Measurements from ENCODE around the gene TMC4.

TMC4 gene

DNA sequence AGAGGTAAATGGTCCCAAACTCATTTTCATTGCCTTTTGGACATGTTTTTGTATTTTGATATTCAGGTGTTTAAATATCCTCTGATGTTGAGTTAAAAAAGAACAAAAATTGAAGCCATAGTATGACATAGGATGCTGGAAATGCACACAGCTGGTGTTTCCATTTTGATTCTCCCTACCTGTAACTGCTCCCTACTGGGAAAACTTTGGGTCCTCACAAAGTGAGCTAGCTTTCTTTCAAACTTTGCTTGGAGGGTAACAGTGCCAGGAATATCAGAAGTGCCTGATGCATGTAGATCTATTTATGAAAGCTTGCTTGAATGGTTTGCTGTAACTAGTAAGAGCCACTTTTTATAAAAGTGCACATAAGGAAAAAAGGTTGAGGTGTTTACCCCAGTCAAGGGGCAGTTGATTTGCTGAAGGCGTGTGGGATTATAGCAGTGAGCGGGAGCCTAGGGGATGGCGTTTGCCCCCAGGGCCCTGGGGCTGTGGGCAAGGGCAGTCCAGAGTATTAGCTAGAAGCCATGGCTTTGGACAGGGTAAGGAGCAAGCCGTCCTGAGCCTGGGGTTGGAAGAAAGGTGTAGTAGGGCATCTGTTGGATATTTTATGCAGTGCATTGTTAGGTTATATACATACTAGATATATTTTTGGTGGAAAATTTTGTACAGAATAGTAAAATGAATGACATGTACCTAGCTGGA lies 32.0 kb upstream of the TMC4 start:
- TF ChIP-seq, protein P1, sequence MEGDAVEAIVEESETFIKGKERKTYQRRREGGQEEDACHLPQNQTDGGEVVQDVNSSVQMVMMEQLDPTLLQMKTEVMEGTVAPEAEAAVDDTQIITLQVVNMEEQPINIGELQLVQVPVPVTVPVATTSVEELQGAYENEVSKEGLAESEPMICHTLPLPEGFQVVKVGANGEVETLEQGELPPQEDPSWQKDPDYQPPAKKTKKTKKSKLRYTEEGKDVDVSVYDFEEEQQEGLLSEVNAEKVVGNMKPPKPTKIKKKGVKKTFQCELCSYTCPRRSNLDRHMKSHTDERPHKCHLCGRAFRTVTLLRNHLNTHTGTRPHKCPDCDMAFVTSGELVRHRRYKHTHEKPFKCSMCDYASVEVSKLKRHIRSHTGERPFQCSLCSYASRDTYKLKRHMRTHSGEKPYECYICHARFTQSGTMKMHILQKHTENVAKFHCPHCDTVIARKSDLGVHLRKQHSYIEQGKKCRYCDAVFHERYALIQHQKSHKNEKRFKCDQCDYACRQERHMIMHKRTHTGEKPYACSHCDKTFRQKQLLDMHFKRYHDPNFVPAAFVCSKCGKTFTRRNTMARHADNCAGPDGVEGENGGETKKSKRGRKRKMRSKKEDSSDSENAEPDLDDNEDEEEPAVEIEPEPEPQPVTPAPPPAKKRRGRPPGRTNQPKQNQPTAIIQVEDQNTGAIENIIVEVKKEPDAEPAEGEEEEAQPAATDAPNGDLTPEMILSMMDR (IDR thresholded peaks at IDR 0.05; ENCODE audit: insufficient read depth, low read length, poor library complexity, severe bottlenecking): no peak
- no peak for DNase-seq (ENCODE audit: extremely low read depth, insufficient read length)
- Histone ChIP-seq H3K4me3 (replicated peaks; ENCODE audit: low read depth, low read length) (peak overlapping the region; percentile 51), H3K36me3 (ENCODE audit: control insufficient read depth, insufficient read depth, low read length) (peaks cover 36% of the 10 kb centered on the region), H3K27me3 (replicated peaks; ENCODE audit: control insufficient read depth, insufficient read depth, low read length) (no peaks in the 10 kb centered on the region)

DNA sequence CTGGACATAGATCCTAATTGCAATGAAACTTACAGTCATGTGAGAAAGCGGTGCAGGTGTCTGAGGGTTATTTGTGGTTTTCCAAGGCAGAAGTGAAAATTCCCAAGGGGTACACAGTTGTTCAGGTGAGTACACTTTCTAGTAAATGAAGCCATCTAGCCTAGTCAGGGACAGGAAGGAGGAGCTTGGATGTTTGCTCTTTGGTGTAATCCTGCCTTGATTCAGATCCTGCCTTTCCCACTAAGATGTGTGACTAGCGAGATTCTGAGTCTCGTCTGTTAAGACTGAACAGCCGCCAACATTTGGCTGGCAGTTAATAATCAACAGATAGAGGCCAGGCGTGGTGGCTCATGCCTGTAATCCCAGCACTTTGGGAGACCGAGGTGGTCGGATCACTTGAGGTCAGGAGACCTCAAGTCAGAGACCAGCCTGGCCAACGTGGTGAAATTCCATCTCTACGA lies 30.2 kb upstream of the TMC4 start:
- H3K36me3 ChIP-seq (ENCODE audit: control insufficient read depth, insufficient read depth, low read length): peaks cover 30% of the 10 kb centered on the region
- DNase-seq (ENCODE audit: extremely low read depth, insufficient read length): no peak
- peak overlapping the region; percentile 87 for H3K4me3 ChIP-seq (replicated peaks; ENCODE audit: low read depth, low read length)
- TF ChIP-seq, protein P1 (IDR thresholded peaks at IDR 0.05; ENCODE audit: insufficient read depth, low read length, poor library complexity, severe bottlenecking): no peak
- no peaks in the 10 kb centered on the region for H3K27me3 ChIP-seq (replicated peaks; ENCODE audit: control insufficient read depth, insufficient read depth, low read length)

DNA sequence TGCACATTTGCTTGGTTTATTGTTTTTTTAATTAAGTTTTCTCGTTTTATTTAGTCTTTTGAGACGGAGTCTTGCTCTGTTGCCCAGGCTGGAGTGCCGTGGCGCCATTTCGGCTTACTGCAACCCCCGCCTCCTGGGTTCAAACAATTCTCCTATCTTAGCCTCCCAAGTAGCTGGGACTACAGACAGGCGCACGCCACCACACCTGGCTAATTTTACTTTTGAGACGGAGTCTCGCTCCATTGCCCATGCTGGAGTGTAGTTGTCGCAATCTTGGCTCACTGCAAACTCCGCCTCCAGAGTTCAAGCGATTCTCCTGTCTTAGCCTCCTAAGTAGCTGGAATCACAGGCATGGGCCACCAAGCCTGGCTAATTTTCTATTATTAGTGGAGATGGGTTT lies 29.0 kb upstream of the TMC4 start:
- Histone ChIP-seq H3K36me3 (ENCODE audit: control insufficient read depth, insufficient read depth, low read length) (peaks cover 27% of the 10 kb centered on the region), H3K27me3 (replicated peaks; ENCODE audit: control insufficient read depth, insufficient read depth, low read length) (no peaks in the 10 kb centered on the region), H3K4me3 (replicated peaks; ENCODE audit: low read depth, low read length) (peak overlapping the region; percentile 87)
- no peak for DNase-seq (ENCODE audit: extremely low read depth, insufficient read length)
- TF ChIP-seq, protein P1 (IDR thresholded peaks at IDR 0.05; ENCODE audit: insufficient read depth, low read length, poor library complexity, severe bottlenecking): no peak

- H3K36me3 ChIP-seq (ENCODE audit: control insufficient read depth, insufficient read depth, low read length): peaks cover 20% of the 10 kb centered on the region
These were observed 28.3 kb upstream of the TMC4 start for GRCh38 chr19:54201172-54201701.

DNA sequence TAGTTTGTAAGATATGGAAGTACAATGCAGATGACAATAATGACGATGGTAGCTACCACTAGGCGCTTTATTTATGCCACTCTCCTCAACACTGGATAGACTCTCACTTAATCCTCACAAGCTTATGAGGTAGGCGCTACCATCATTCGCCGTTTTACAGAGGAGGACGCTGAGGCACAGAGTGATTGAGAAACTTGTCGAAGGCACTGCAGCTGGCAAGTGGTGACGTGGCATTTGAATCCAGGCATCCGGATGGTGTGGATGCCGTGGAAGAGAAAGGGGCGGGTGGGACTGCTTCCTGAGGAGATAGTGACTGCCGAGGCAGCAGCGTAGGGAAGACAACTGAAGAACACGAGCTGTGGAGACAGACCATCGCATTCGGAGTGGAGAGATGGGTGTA lies 26.4 kb upstream of the TMC4 start:
- TF ChIP-seq, protein P1 (IDR thresholded peaks at IDR 0.05; ENCODE audit: insufficient read depth, low read length, poor library complexity, severe bottlenecking): no peak
- Histone ChIP-seq H3K27me3 (replicated peaks; ENCODE audit: control insufficient read depth, insufficient read depth, low read length) (no peaks in the 10 kb centered on the region), H3K4me3 (replicated peaks; ENCODE audit: low read depth, low read length) (no peak overlapping the region), H3K36me3 (ENCODE audit: control insufficient read depth, insufficient read depth, low read length) (peaks cover 10% of the 10 kb centered on the region)
- DNase-seq (ENCODE audit: extremely low read depth, insufficient read length): no peak

More at GRCh38 chr19:54201172-54201701, 28.3 kb upstream of the TMC4 start:
- Histone ChIP-seq H3K27me3 (replicated peaks; ENCODE audit: control insufficient read depth, insufficient read depth, low read length) (no peaks in the 10 kb centered on the region), H3K4me3 (replicated peaks; ENCODE audit: low read depth, low read length) (peak overlapping the region; percentile 87)
- TF ChIP-seq, protein P1 (IDR thresholded peaks at IDR 0.05; ENCODE audit: insufficient read depth, low read length, poor library complexity, severe bottlenecking): no peak
- no peak for DNase-seq (ENCODE audit: extremely low read depth, insufficient read length)
